ENCODE measurements around the gene EXD1.

Gene EXD1

DNA sequence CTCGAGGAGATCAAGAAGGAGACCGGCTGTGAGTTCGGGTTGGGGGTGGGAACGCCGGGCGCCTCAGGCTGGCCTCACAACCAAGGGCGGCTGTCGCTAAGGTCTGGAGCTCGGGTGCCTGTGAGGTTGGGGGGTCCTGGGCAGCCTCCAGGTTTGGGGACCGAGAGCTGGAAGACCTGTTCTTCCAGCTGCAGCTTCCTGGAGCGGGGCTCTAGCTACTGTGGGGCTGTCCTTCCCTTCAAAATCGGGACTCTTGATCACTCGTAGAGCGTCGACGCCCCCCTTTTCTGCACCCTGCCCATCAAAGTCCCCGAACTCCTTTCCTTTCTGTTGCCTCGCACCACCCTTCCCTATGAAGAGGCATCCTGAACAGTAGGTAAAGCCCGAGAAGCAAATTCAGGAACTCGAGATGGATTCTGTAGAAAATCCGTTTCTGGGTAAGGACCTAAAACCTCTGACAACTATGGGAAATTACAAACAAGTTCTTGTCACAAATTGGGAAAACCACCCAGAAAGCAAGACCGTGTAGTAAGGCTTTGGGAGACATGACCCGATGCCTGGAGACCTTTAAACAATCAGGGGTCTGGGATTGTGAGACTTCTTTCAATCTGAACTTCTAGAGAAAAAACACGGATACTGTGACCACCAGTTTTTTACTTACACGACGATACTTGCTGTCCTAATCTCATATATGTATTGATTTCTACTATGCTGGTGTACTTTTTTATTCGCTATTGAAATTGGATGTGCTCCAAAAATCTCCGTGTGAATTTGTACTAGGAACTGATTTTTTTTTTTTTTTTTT lies 1.1 kb upstream of the EXD1 start:
- no peak for DNase-seq (ENCODE audit: low read depth)

DNA sequence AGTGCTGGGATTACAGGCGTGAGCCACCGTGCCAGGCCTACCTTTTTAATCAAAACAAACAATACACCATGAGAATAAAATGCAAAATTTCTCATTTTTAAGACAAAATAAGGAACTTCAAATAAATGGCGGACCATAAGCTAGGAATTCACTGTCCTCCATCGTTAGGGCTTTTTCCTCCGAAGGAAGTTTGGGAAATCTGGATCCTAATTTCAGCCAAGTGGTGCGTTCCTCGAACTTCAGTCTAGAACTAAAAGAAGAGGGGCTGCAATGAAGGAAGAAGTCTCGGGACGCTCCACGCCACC lies 260 bp downstream of the EXD1 start:
- no peak for DNase-seq (ENCODE audit: low read depth)

DNA sequence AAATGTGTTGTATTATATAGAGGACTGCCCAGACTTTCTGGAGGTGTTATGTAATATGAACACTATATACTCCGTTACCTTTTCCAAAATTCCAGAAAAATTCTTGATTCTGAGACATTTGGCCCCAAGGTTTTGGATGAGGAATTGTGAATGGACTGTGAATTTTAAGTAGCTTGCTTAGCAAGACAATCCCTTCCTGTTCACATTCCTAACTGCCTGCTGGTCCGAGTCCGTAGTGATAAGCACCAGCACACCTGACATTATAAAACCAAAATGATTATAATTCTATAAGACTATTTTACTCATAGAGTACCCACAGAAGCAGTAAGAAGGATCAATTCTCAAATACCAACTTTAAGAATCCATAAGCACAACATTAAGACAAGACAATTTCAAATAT lies 11.2 kb downstream of the EXD1 start:
- DNase-seq (ENCODE audit: low read depth) = no peak

DNA sequence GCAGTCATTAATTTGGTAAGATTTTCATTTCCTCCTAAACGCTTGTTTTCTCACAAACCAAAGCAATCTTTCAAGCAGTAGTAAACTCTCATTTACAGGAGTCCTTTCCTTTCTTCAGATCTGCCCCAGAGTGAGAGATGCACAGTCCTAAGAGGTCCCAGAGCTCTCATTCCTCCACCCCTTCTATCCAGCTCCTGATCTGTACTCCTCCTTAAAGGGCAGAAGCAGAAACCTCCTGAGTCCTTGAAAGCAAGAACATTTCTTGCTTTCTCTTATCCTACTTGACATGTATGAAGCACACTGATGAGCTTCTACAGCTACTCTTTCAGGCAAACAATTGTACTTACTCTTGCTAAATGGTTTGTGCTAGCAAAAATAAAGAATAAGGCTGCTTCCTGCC lies 11.7 kb downstream of the EXD1 start:
- DNase-seq (ENCODE audit: low read depth) = no peak

DNA sequence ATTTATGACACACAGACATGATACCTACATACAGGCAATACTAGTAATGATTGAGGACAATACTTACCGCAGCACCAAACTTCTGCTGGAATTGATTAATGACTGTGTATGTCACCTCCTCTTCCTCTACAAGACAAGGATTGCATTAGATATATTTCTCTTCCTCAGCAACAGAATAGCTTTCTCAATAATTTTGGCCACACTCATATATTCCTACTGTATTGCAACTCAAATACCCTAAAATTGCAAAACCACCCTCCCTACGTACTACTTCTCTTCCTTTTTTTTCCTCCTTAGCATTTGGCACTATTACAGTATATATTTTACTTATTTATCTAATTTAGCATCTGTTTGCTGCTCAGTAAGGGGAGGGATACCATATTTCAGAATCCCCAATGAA lies 14.8 kb downstream of the EXD1 start:
- no peak for DNase-seq (ENCODE audit: low read depth)

DNA sequence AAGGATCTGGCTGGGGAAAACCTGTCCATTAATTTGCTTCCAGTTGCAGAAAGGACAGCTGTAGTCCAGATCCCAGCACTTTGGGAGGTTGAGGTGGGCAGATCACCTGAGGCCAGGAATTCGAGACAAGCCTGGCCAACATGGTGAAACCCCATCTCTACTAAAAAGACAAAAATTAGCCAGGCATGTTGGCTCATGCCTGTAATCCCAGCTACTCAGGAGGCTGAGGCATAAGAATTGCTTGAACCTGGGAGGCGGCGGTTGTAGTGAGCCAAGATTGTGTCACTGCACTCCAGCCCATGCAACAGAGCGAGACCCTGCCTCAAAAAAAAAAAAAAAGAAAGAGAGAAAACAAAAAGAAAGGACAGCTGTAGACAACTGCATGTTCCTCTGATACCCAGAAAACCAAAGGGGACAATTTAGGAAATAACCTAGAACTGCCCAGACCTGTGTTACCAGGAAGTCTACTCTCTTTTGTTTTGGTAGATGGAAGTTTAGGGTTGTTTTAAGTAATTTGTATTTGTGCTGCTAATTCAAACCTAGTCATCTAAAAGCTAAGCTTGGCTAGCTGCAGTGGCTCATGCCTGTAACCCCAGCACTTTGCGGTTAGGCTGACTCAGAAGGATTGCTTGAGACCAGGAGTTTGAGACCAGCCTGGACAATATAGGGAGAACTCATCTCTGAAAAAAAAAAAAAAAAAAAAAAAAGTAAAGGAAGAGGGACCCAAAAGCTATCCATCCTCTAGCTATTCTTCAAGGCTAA lies 22.7 kb downstream of the EXD1 start:
- DNase-seq (ENCODE audit: low read depth) = no peak

DNA sequence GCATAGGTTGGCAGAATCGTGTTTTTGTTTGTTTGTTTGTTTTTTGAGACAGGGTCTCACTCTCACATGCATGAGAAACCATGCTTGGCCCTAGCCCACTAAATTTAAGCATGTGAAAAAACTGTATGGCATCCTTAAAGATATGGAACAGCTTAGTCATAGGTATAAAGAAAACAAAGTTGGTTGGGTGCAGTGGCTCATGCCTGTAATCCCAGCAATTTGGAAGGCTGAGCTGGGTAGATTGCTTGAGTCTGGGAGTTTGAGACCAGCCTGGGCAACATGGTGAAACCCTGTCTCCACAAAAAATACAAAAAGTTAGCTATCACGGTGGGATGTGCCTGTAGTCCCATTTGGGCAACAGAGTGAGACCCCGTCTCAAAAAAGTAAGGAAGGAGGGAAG lies 25.2 kb downstream of the EXD1 start:
- DNase-seq (ENCODE audit: low read depth) = no peak

DNA sequence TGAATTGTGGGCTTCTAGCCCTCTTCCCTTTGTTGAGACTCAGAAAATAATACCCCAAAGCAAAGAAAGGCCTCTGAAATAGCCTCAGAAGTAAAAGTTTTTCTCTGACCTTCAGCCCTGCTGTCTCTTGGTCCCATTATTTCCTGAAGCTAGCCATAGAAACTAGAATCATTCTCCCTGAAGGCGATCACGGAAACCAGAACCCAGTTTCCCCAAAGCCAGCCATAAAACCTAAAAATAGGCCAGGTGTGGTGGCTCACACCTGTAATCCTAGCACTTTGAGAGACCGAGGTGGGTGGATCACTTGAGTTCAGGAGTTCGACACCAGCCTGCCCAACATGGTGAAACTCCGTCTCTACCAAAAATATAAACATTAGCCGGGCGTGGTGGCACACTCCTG lies 27.2 kb downstream of the EXD1 start:
- no peak for DNase-seq (ENCODE audit: low read depth)

DNA sequence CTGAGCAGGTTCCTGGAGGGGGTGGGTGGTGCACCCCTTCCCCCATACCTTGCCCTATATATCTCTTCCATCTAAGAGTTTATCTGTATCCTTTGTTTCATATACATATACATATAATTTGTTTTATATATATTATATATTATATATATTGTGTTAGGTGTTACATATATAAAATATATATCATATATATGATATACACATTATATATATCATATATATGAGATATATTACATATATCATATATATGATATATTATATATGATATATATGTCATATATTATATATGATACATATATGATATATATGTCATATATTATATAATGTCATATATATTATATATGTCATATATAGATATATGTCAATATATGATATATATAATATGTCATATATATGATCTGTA lies 31.1 kb downstream of the EXD1 start:
- no peak for DNase-seq (ENCODE audit: low read depth)

DNA sequence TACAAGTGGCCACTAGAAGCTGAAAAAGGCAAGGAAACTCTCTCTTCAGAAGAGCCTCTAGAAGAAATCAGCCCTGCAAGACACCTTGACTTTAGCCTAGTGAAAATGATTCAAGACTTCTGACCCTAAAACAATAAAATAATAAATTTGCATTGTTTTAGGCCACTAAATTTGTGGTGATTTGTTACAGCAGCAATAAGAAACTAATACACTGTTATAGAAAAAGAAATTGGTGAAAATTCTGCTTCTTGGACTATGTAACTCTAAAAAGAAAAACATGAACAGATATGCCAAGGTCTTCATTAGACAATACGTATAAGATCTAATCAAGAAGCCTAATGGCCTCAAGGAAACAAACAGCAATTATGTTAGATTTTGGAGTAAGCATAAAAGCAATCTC lies 36.1 kb downstream of the EXD1 start:
- no peak for DNase-seq (ENCODE audit: low read depth)

DNA sequence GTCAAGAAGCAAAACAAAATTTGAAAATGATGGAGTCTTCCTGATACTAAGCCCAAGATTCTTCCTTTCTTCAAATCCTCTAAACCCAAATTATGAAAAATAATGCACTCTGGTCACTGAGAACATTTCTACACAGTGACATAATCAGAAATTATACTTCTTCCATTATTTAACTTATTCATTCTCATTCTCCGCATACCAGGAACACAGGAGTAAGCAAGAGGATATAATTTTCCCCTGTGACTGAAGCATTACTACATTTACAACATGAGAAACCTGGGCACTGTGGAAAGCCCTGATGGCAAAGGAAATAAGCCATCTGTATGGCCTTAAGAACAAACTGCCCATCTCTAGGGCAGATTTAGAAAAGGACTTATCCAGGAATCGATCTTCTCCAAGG lies 47.0 kb downstream of the EXD1 start:
- DNase-seq (ENCODE audit: low read depth) = no peak

DNA sequence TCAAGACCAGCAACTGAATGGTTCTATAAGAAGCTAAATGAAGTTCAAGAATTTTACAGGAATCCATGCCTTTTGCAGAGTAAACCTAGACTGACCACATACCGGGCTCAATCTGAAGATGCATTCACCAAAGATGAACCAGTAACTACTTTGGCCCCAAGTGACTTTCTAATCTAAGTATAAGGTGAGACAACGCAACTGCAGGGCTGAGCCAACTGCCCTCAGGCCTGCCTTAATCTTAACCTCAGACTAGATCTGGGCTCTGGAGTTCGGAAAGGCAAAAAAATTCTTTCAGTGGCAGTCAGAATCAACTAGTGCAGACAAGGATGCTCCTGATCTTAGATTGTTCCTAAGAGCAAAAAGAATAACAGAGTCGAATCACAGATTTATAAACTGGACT lies 48.3 kb downstream of the EXD1 start:
- DNase-seq (ENCODE audit: low read depth) = no peak

DNA sequence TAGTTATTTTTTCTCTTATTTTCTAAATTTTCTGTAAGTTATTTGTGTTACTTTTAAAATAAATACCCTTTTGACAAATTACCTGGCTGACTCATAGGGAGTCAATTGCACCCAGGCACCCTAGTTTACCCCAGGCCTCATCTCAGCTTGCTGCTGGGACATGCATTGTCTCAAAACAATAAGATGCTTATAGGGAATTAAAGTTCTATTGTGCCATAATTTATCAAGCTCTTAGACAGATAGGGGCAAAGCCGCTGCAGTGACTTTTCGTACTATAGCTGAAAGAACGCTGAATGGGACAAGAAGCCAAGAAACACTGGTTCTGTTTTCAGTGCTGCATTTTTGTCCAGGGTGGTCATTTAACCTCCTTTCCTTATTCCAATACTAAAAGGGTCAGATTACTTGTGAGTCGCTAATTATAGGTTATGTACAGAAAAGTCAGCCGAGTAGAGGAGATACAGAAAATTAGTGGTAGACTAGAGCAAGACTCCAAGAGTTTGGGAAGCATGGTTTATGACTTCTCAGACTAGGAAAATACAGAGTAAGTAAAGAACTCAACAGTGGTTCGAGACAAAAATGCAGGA lies 50.3 kb downstream of the EXD1 start:
- DNase-seq (ENCODE audit: low read depth) = no peak

DNA sequence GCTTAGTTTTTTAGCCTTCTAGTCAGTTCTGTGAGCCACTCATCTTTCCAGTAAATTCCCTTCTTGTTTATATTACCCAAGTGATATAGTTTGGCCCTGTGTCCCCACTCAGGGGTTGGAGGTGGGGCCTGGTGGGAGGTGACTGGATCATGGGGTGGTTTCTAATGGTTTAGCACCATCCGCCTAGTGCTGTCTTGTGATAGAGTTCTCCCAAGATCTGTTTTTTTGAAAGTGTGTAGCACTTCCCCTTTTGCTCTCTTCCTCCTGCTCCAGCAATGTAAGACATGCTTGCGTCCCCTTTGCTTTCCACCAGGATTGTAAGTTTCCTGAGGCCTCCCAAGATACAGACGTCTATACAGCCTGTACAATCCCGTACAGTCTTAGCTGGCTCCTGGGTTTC lies 60.8 kb downstream of the EXD1 start:
- no peak for DNase-seq (ENCODE audit: low read depth)

DNA sequence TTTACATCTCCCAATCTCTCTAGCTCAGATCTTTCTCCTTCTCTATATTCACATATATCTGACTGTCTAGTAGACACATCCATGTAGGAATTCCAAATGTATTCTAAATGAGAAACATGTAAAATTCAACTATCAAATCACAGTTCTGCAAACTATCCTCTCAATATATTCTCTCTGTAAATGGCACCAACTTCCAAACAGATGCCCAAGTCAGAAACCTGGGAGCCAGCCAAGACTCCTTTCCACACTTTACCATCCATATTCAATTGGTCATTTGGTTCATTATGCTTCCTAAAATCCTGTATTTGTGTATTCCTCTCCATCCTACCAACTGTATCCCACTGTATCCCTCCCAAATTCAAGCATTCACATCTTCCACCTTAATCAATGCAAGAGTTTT lies 61.5 kb downstream of the EXD1 start:
- no peak for DNase-seq (ENCODE audit: low read depth)

DNA sequence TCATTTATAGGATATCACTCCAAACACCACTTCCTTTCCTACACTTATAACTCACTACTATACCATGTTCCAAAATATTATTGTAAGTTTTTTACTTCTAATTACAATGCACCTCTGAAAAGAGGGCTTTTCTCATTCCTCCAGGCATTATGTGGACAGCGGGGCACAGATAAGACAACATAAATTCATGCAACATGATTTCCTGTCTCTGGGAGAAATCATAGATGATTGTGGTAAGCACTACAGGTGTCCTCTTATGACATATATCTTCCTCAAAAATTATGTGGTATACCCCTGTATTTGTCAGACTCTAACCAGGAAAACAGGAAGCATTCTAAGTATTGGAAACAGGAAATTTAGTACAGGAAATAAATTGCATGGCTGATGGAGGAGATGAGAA lies 68.8 kb downstream of the EXD1 start:
- no peak for DNase-seq (ENCODE audit: low read depth)

DNA sequence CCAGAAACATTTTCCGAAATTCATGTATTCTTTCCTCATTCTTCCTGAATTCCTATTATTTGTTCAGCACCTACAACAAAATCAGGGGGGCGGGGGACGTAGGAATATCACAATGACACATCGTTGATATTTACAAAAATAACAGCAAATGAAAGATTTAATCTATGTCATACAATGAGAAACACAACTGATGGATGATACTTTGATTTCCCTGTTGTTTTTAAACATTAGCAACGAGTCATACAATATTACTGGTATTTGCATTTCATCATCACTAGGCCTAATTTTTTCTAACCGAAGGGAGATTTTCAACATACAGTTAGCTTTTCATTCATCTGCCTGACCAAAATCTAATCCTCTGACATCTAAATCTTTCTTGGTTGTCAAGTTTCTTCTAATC lies 69.2 kb downstream of the EXD1 start:
- no peak for DNase-seq (ENCODE audit: low read depth)

DNA sequence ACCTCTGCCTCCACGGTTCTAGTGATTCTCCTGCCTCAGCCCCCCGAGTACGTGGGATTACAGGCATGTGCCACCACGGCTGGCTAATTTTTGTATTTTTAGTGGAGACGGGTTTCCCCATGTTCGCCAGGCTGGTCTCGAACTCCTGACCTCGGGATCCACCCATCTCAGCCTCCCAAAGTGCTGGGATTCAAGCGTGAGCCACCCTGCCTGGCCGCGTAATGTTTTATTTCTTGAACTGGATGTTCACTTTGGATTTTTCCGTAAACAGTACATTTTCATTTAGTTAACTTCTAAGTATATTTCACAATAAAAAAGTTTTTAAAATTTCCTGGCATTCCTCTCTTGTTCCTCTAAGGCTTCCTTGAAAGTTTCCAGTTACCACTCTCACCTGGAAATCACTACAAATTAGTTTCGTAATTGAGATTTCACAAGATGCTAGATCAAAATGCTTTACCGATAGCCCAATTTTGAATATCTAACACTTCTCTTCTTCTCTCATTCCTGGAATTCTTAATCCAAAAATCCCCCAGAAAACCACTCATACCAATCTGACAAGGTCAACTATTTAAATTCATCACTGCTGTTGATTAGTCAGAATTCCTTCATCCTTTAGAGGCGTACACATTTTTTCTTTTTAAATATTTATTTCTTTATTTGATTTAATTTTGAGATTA lies 69.8 kb downstream of the EXD1 start:
- DNase-seq (ENCODE audit: low read depth) = no peak

DNA sequence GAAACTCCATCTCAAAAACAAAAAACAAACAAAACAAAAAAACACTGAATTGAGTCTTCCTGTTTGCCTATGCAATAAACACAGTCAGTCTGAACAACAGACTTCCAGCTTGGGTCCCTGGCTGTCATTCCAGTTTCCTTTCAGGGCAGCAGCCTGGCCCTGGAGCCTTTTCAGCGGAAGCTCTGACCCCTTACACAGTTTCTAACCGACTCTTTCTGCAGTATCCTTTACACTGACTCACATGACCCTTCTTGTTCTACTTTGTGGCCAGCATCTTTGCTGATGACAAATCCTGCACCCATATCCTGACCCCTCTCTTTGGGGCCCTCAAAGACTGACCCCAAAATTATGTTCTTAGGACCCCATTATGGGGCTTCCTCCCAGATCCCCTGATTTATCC lies 76.1 kb downstream of the EXD1 start:
- no peak for DNase-seq (ENCODE audit: low read depth)

DNA sequence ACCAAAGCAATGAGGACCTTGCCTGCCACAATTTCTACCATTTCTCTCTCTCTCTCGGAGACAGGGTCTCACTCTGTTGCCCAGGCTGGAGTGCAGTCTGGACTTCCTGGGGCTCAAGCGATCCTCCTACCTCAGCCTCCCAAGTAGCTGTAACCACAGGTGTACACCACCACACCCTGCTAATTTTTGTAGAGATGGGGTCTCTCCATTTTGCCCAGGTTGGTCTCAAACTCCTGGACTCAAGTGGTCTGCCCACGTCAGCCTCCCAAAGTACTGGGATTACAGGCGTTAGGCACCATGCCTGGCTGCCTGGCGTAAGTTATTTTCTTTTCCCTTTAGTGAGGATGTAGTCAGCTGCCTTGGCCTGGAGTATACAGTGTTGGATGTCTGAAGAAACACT lies 76.8 kb downstream of the EXD1 start:
- no peak for DNase-seq (ENCODE audit: low read depth)

DNA sequence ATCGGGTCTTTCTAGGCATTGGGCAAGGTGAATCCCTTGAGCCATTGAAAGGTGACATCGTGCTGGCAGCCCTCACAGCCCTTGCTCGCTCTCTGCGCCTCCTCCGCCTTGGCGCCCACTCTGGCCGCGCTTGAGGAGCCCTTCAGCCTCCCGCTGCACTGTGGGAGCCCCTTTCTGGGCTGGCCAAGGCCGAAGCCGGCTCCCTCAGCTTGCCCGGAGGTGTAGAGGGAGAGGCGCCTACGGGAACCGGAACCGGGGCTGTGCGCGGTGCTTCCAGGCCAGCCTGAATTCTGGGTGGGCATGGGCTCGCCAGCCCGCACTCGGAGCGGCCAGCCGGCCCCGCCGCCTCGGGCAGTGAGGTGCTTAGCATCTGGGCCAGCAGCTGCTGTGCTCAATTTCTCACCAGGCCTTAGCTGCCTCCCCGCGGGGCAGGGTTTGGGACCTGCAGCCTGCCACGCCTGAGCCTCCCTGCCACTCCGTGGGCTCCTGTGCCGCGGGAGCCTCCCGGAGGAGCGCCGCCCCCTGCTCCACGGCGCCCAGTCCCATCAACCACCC lies 79.0 kb downstream of the EXD1 start:
- no peak for DNase-seq (ENCODE audit: low read depth)

DNA sequence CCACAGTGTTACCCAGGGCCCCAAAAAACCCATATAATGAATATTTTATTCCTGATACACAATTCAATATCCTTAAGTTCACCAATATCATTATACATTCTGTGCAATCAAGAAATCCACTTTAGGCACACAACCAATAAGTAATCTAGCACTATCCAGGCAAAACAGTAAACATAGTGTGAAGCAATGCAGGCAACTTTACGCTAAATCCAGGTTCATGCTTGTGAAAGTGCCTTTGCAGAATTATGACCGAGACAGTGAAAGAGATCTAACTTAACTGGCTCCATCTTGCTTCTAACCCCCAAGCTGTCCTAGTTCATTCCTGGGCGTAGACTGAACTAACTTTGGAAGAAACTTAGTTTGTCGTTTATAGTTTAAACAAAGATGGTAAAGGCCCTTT lies 80.3 kb downstream of the EXD1 start:
- DNase-seq (ENCODE audit: low read depth) = no peak

DNA sequence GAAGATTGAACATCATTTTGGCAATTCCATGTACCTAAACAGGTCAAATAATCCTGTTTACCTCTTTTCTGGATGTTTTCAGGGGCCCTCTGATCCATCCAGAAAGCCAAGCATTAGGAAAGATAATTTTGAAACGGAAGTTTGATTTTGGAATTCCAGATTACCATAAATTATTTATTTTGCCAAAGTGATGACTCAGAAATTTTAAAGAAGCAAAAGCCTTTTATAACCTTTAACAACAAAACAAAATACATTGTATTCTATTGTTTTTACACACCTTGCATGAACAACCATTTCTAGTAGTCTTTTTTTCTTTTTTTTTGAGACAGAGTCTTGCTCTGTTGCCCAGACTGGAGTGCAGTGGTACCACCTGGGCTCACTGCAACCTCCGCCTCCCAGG lies 82.5 kb downstream of the EXD1 start:
- DNase-seq (ENCODE audit: low read depth) = no peak
